ENCODE results near the gene BTRC. TPM values are rescaled to one million over a fixed set of nuclear protein-coding genes. Genes with fewer than 3 reads are reported as not detected.

The BTRC gene
- polyA plus RNA-seq, 2 of the 4 experiments (the other 2 are of a cell fraction) = 8.0 to 23.1 TPM

DNA sequence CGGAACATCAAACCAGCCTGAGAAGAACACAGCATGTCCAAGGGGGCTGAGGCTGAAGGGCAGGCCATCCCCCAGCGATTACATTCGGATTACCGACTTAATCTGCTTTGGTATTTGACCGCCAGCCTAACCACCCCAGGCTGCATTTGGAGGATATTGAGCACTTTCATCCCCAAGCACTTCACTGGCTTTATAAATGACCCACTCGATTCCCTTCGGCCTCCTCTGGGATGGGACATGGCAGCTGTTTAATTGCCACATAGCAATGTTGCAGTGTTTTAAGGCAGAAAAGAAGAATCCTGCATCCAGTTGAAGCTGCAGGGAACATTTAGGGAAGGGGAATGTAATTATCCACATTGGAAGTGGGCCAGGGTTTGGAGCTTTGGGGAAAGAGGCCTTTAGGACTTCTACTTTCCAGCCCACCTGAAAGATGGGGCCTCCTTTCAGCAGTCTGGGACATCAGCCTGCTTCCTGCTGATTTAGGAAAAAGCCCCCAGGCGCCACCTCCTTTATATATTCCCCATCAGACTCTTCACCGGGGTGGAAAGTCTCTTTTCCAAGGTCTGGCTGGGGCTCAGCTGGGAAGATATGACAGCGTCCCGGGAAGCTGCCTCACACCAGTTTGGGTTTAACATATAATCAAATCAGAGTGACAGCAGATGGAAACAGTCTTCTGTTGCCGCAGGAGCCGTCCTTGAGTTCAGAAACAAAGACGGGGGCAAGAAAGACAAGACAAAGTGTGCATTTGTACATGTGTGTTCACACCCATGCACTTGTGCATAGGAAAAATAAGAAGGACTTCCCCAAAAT lies 243.3 kb downstream of the BTRC start:
- H3K4me3 ChIP-seq = no peak overlapping the region
- CTCF ChIA-PET = interaction anchor here (0.9 to 8.8 kb wide), 6 partner anchors 11 to 383 kb away, joined by 3 to 106 read pairs (median 3); partner anchors contain the start of gene NPM3
- TF ChIP-seq POLR2A (IDR thresholded peaks at IDR 0.05; ENCODE audit: low read length) = no peak
- TF ChIP-seq MAX (IDR thresholded peaks at IDR 0.05) = no peak
- TF ChIP-seq BCL3 (IDR thresholded peaks at IDR 0.05) = no peak
- TF ChIP-seq, protein P1, sequence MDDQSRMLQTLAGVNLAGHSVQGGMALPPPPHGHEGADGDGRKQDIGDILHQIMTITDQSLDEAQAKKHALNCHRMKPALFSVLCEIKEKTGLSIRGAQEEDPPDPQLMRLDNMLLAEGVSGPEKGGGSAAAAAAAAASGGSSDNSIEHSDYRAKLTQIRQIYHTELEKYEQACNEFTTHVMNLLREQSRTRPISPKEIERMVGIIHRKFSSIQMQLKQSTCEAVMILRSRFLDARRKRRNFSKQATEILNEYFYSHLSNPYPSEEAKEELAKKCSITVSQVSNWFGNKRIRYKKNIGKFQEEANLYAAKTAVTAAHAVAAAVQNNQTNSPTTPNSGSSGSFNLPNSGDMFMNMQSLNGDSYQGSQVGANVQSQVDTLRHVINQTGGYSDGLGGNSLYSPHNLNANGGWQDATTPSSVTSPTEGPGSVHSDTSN (IDR thresholded peaks at IDR 0.05) = no peak
- TF ChIP-seq PHF8 (IDR thresholded peaks at IDR 0.05; ENCODE audit: borderline replicate concordance, low read depth) = no peak
- TF ChIP-seq HOXB5 (CRISPR knock-in tag; IDR thresholded peaks at IDR 0.05) = no peak
- TF ChIP-seq GATA3 (IDR thresholded peaks at IDR 0.05; ENCODE audit: borderline replicate concordance) = no peak
- no peak for TF ChIP-seq HOXB13 (CRISPR knock-in tag; IDR thresholded peaks at IDR 0.05; ENCODE audit: low read depth)
- no peak for TF ChIP-seq CBX8 (IDR thresholded peaks at IDR 0.05)
- TF ChIP-seq CHD4 (IDR thresholded peaks at IDR 0.05; ENCODE audit: borderline replicate concordance) = no peak
- no peak for TF ChIP-seq CBX2 (IDR thresholded peaks at IDR 0.05; ENCODE audit: borderline replicate concordance, low read depth)
- TF ChIP-seq ZC3H11A (IDR thresholded peaks at IDR 0.05) = no peak
- TF ChIP-seq NFE2L2 (conservative IDR thresholded peaks at IDR 0.05; ENCODE audit: low read length) = no peak
- TF ChIP-seq, protein P2, sequence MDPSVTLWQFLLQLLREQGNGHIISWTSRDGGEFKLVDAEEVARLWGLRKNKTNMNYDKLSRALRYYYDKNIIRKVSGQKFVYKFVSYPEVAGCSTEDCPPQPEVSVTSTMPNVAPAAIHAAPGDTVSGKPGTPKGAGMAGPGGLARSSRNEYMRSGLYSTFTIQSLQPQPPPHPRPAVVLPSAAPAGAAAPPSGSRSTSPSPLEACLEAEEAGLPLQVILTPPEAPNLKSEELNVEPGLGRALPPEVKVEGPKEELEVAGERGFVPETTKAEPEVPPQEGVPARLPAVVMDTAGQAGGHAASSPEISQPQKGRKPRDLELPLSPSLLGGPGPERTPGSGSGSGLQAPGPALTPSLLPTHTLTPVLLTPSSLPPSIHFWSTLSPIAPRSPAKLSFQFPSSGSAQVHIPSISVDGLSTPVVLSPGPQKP (IDR thresholded peaks at IDR 0.05; ENCODE audit: low read depth, low read length) = no peak
- TF ChIP-seq KDM5A (IDR thresholded peaks at IDR 0.05) = no peak
- POLR2A ChIA-PET = interaction anchor here (1.1 kb wide), 1 partner anchor 9 kb away, joined by 4 read pairs; the partner anchor contains the start of genes DPCD and POLL
- ATAC-seq = no peak
- no peaks in the 10 kb centered on the region for H3K4me1 ChIP-seq
- no peak for FAIRE-seq
- WGBS (ENCODE audit: missing lambda C conversion rate) = 91% methylated on average over 14 of the region's 14 CpGs
- H3K27ac ChIP-seq = no peak overlapping the region
- H3K9me3 ChIP-seq = no peaks in the 10 kb centered on the region
- no peak overlapping the region for H3K4me2 ChIP-seq
- DNase-seq (ENCODE audit: low read depth in 1 of 2, low spot score in 1 of 2) = no peak

DNA sequence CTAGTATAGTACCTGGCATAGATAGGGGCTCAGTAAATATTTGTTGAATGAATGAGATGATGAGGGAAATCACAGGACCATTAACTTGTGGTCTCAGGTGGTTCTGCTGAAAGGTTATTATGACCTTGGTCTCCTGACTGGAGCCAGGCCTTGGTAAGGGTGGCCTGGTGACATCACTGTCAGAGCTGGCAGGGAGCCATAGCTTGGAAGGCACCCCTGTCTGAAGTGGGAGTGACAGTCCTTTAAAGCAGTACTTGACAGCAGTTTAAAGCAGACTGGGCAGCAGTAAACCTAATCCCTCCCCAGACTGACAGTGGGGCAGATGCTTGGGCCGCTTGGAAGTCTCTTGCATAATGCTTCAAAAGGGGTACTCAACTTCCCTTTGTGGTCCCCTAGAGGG lies 247.6 kb downstream of the BTRC start:
- no peak for FAIRE-seq

More for the DNA sequence above, 247.6 kb downstream of the BTRC start:
- H3K4me2 ChIP-seq = no peak overlapping the region
- ATAC-seq (no peak), DNase-seq (ENCODE audit: low read depth in 1 of 2, low spot score in 1 of 2) (no peak)
- H3K9me3 ChIP-seq = no peaks in the 10 kb centered on the region
- H3K4me1 ChIP-seq = no peaks in the 10 kb centered on the region
- CTCF ChIA-PET = interaction anchor here (0.7 to 8.8 kb wide), 11 partner anchors 8 to 472 kb away, joined by 3 to 106 read pairs (median 6); partner anchors contain the start of gene NPM3
- POLR2A ChIA-PET = no interaction called here
- H3K4me3 ChIP-seq = no peak overlapping the region
- TF ChIP-seq ZC3H11A (IDR thresholded peaks at IDR 0.05) = no peak
- TF ChIP-seq CHD2 (IDR thresholded peaks at IDR 0.05; ENCODE audit: low read length, partially characterized antibody) = no peak
- TF ChIP-seq GATA3 (IDR thresholded peaks at IDR 0.05; ENCODE audit: borderline replicate concordance) = no peak
- no peak for TF ChIP-seq KDM5A (IDR thresholded peaks at IDR 0.05)
- no peak for TF ChIP-seq FOSB (CRISPR knock-in tag; IDR thresholded peaks at IDR 0.05)
- TF ChIP-seq BCL3 (IDR thresholded peaks at IDR 0.05) = no peak
- TF ChIP-seq, protein P2 (IDR thresholded peaks at IDR 0.05; ENCODE audit: low read depth, low read length) = no peak
- TF ChIP-seq BHLHE40 (IDR thresholded peaks at IDR 0.05; ENCODE audit: low read depth, low read length) = no peak
- no peak for TF ChIP-seq EHF (CRISPR knock-in tag; IDR thresholded peaks at IDR 0.05)
- TF ChIP-seq, protein P3, sequence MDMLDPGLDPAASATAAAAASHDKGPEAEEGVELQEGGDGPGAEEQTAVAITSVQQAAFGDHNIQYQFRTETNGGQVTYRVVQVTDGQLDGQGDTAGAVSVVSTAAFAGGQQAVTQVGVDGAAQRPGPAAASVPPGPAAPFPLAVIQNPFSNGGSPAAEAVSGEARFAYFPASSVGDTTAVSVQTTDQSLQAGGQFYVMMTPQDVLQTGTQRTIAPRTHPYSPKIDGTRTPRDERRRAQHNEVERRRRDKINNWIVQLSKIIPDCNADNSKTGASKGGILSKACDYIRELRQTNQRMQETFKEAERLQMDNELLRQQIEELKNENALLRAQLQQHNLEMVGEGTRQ (IDR thresholded peaks at IDR 0.05) = no peak
- TF ChIP-seq RARB (CRISPR knock-in tag; IDR thresholded peaks at IDR 0.05) = no peak
- no peak for TF ChIP-seq MAFK (IDR thresholded peaks at IDR 0.05; ENCODE audit: partially characterized antibody)
- TF ChIP-seq NFE2L2 (conservative IDR thresholded peaks at IDR 0.05; ENCODE audit: low read length) = no peak
- TF ChIP-seq TP53 (CRISPR knock-in tag; IDR thresholded peaks at IDR 0.05) = no peak
- no peak for TF ChIP-seq HOXA7 (CRISPR knock-in tag; IDR thresholded peaks at IDR 0.05)
- no peak for TF ChIP-seq NR3C1 (IDR thresholded peaks at IDR 0.05)
- no peak for TF ChIP-seq HOXB5 (CRISPR knock-in tag; IDR thresholded peaks at IDR 0.05)
- no peak for TF ChIP-seq FOXS1 (CRISPR knock-in tag; IDR thresholded peaks at IDR 0.05)
- TF ChIP-seq CBX8 (IDR thresholded peaks at IDR 0.05) = no peak
- no peak for TF ChIP-seq HEYL (CRISPR knock-in tag; IDR thresholded peaks at IDR 0.05)
- 67% methylated on average over 1 of the region's 1 CpG for WGBS (ENCODE audit: missing lambda C conversion rate)
- no peak overlapping the region for H3K27ac ChIP-seq

Measured in A549 (cell line).